H1 (cell line): ENCODE data around the gene ANKRD12. TPM values are rescaled to one million over a fixed set of nuclear protein-coding genes. Genes with fewer than 3 reads are reported as not detected.

Experiments
- BACH1 ChIP-seq: IDR thresholded peaks from 2 replicates; pipeline ENCODE4 v1.6.1; 2012; ENCODE audit warnings: low read length, improper control_type of control experiment
- CBX5 ChIP-seq: fragments of 300-800, 300-1000 bp; sonication (generic); IDR thresholded peaks from 2 replicates; pipeline ENCODE4 v1.7.1; 2016; ENCODE audit warnings: antibody characterized with exemption, low read length, low read depth
- CHD2 ChIP-seq: IDR thresholded peaks from 2 replicates; pipeline ENCODE4 v1.6.1; 2012; ENCODE audit warnings: low read length, improper control_type of control experiment
- CREB1 ChIP-seq: IDR thresholded peaks from 2 replicates; pipeline ENCODE4 v1.6.1; 2012; ENCODE audit warnings: inconsistent platforms
- CTBP2 ChIP-seq: IDR thresholded peaks from 2 replicates; pipeline ENCODE4 v1.7.0; 2011; ENCODE audit warnings: borderline replicate concordance, mild to moderate bottlenecking, moderate library complexity, mixed read lengths, low read length; ENCODE audit not compliant: insufficient read depth, insufficient read length
- EP300 ChIP-seq, 2 experiments: IDR thresholded peaks; 1 replicate in 1 of 2; 2 replicates in 1 of 2; pipeline ENCODE4 v1.6.1; 2011 to 2012; ENCODE audit warnings: low read depth in 2 of 2, low read length in 2 of 2, mild to moderate bottlenecking in 2 of 2, borderline replicate concordance in 1 of 2, inconsistent platforms in 1 of 2, moderate library complexity in 1 of 2
- EZH2 ChIP-seq: fragments of 200-600 bp; sonication (generic); IDR thresholded peaks from 2 replicates; pipeline ENCODE4 v1.7.1; 2012; ENCODE audit warnings: low read depth, mild to moderate bottlenecking, moderate library complexity, low read length, inconsistent platforms; ENCODE audit not compliant: severe bottlenecking
- GABPA ChIP-seq: IDR thresholded peaks from 2 replicates; pipeline ENCODE4 v1.6.1; 2011; ENCODE audit warnings: mild to moderate bottlenecking, low read length, moderate library complexity, borderline replicate concordance; ENCODE audit not compliant: insufficient read depth
- GTF2F1 ChIP-seq: IDR thresholded peaks from 2 replicates; pipeline ENCODE4 v1.6.1; 2012; ENCODE audit warnings: low read depth, low read length, improper control_type of control experiment, borderline replicate concordance
- JUND ChIP-seq: IDR thresholded peaks from 2 replicates; pipeline ENCODE4 v1.6.1; 2011; ENCODE audit warnings: mild to moderate bottlenecking, improper control_type of control experiment, low read length
- KDM1A ChIP-seq: fragments of 200-600, 300-600 bp; sonication (generic); IDR thresholded peaks from 2 replicates; pipeline ENCODE4 v1.7.1; 2016; ENCODE audit warnings: mild to moderate bottlenecking, low read length, borderline replicate concordance
- KDM4A ChIP-seq: IDR thresholded peaks from one replicate; pipeline ENCODE4 v1.7.1; 2012; ENCODE audit warnings: low read depth, mild to moderate bottlenecking, moderate library complexity, low read length, inconsistent platforms; ENCODE audit not compliant: severe bottlenecking
- KDM5A ChIP-seq: fragments of 200-600 bp; IDR thresholded peaks from 2 replicates; pipeline ENCODE4 v1.7.1; 2012; ENCODE audit warnings: mild to moderate bottlenecking, low read length, inconsistent platforms, mixed read lengths
- NRF1 ChIP-seq: IDR thresholded peaks from 2 replicates; pipeline ENCODE4 v1.6.1; 2011; ENCODE audit warnings: mild to moderate bottlenecking, low read depth, low read length, improper control_type of control experiment
- PHF8 ChIP-seq: fragments of 200-600 bp; sonication (generic); conservative IDR thresholded peaks from 2 replicates; pipeline ENCODE4 v1.7.1; 2012; ENCODE audit warnings: low read depth, mild to moderate bottlenecking, inconsistent platforms, low read length, moderate library complexity
- POLR2A ChIP-seq, 2 experiments: IDR thresholded peaks; 1 replicate in 1 of 2; 2 replicates in 1 of 2; pipeline ENCODE4 v1.6.1; 2011; ENCODE audit warnings: low read depth in 2 of 2, low read length in 2 of 2, mild to moderate bottlenecking in 2 of 2; ENCODE audit errors: control extremely low read depth in 1 of 2
- RAD21 ChIP-seq, 2 experiments: IDR thresholded peaks in 1 of 2; conservative IDR thresholded peaks in 1 of 2; 2 replicates each; pipeline ENCODE4 v1.6.1; 2011; ENCODE audit warnings: low read depth in 2 of 2, low read length in 2 of 2, improper control_type of control experiment in 1 of 2, inconsistent platforms in 1 of 2, mild to moderate bottlenecking in 1 of 2, moderate library complexity in 1 of 2
- RBBP5 ChIP-seq: IDR thresholded peaks from 2 replicates; pipeline ENCODE4 v1.7.1; 2012; ENCODE audit warnings: low read depth, mild to moderate bottlenecking, inconsistent platforms, low read length, moderate library complexity, borderline replicate concordance
- SIX5 ChIP-seq: IDR thresholded peaks from 2 replicates; pipeline ENCODE4 v1.6.1; 2011; ENCODE audit warnings: mild to moderate bottlenecking, low read depth, low read length
- SP2 ChIP-seq: IDR thresholded peaks from 2 replicates; pipeline ENCODE4 v1.6.1; 2012; ENCODE audit warnings: mild to moderate bottlenecking, low read length, inconsistent platforms
- SP4 ChIP-seq: IDR thresholded peaks from 2 replicates; pipeline ENCODE4 v1.6.1; 2012; ENCODE audit warnings: low read length, inconsistent platforms
- SUZ12 ChIP-seq: fragments of 200-600 bp; sonication (generic); IDR thresholded peaks from 2 replicates; pipeline ENCODE4 v1.6.1; 2012; ENCODE audit warnings: mild to moderate bottlenecking, inconsistent platforms, low read length, moderate library complexity, mixed read lengths
- TCF12 ChIP-seq: IDR thresholded peaks from 2 replicates; pipeline ENCODE4 v1.6.1; 2011; ENCODE audit warnings: low read depth, mild to moderate bottlenecking, low read length
- polyA plus RNA-seq, 7 experiments: library from polyadenylated mRNA; depleted of rRNA in 3 of 7; stranded (reverse) in 5 of 7; unstranded in 2 of 7; fragments of >200 nt in 5 of 7; fragments of 200-250 nt in 2 of 7; gene quantifications; 1 replicate in 5 of 7; 2 replicates in 1 of 7; 4 replicates in 1 of 7; pipeline versions ENCODE4 v1.2.1 to v1.2.3, GENCODE V29; 2011 to 2013; ENCODE audit warnings: missing spikeins in 2 of 7, mixed read lengths in 2 of 7
- total RNA-seq: library from RNA; stranded (reverse); fragmentation: NEBNext Ultra II Directional; extraction: Animal tissue kit (Norgen Biotek cat#: 25700); gene quantifications from 2 replicates; pipeline ENCODE4 v1.2.1, GENCODE V29; 2021
- TF ChIP-seq, protein P1 (sequence below): IDR thresholded peaks from 2 replicates; pipeline ENCODE4 v1.6.1; 2012; ENCODE audit warnings: inconsistent platforms

The ANKRD12 gene
- total and polyA plus RNA-seq, 2 of the 8 experiments (the other 6 are each of a cell fraction or from before 2014, with no cell fraction given): 2.6 to 37.9 TPM

DNA sequence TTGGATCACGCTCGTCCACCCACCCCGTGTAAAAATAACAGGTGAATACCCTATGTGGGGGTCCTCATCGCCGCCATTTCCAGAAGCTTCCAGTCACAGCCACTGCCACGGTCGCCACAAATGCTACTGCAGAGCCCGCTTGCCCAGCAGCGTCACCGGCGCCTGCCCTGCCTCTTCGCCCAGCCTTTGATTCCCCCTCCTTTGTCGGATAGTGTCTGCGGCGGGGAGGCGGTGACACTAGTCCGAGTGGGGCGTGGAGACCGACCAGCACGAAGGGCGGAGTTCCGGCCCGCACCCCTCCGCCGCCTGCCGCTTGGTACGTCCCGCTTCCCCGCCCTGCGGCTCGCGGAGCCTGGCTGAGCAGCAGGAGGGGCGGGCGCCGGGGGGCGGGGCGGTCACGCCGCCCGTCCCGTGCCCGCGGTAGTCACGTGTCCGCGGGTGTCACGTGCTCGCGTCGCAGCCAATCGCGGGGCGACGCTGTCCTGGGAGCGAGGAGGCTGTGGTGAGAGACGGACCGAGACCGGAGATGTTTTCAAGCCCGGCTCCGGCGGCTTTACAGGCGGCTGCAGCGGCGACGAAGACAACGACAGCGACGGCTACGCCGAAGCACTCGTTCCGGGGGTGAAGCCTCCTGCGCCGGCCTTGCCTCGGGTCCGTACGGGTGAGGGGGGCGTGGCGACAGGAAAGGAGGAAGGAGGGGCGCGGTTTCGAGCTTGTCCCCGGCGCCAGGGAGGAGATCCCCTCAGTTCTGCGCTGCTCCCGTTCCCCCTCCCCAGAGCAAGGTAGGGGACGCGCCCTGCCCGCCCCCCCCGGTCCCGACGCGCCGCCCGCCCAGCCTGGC, at the start of gene ANKRD12 (continued):
- TF ChIP-seq KDM5A: no peak
- peak; percentile 86 for TF ChIP-seq PHF8
- peak; percentile 43 for TF ChIP-seq KDM4A
- TF ChIP-seq POLR2A (IDR thresholded peaks at IDR 0.05; ENCODE audit: control extremely low read depth in 1 of 2, low read depth in 2 of 2, low read length in 2 of 2): peak in 1 of 2 experiments; percentile 81; a peak in 1 of 3 replicates
- TF ChIP-seq CREB1: no peak; the same call in 1 of the 2 replicates
- no peak for TF ChIP-seq GTF2F1
- peak; percentile 74 for TF ChIP-seq RBBP5
- no peak for TF ChIP-seq GABPA
- peak; percentile 92 for TF ChIP-seq BACH1
- no peak for TF ChIP-seq SP2
- TF ChIP-seq TCF12: no peak
- TF ChIP-seq CBX5: no peak
- TF ChIP-seq CTBP2: no peak
- TF ChIP-seq, protein P1, sequence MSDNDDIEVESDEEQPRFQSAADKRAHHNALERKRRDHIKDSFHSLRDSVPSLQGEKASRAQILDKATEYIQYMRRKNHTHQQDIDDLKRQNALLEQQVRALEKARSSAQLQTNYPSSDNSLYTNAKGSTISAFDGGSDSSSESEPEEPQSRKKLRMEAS: peak; percentile 71
- peak in 1 of 2 experiments; percentile 95; a peak in 2 of 3 replicates for TF ChIP-seq EP300 (IDR thresholded peaks at IDR 0.05; ENCODE audit: borderline replicate concordance in 1 of 2, low read depth in 2 of 2, low read length in 2 of 2)
- peak; percentile 37; the same call in 1 of the 2 replicates for TF ChIP-seq SP4
- TF ChIP-seq RAD21 (IDR thresholded peaks at IDR 0.05 in 1 of 2, conservative IDR thresholded peaks at IDR 0.05 in 1 of 2; ENCODE audit: low read depth in 2 of 2, low read length in 2 of 2): no peak
- no peak; the same call in 1 of the 2 replicates for TF ChIP-seq SUZ12
- no peak for TF ChIP-seq KDM1A
- no peak for TF ChIP-seq CHD2
- TF ChIP-seq JUND: peak; percentile 82
- no peak for TF ChIP-seq SIX5
- no peak for TF ChIP-seq NRF1
- TF ChIP-seq EZH2: no peak
